Calu3 (cell line): Measurements from ENCODE around the gene DMBX1. TPM values are rescaled to one million over a fixed set of nuclear protein-coding genes. Genes with fewer than 3 reads are reported as not detected.

Experiments
- BruUV-seq: library from RNA; stranded (reverse); fragments of 400-500 nt; replicated peaks from 2 replicates; lab custom pipeline; 2021; lab: Mats Ljungman, UMichigan
- CTCF ChIA-PET: fragments of 300-600 bp; sonication (Branson Sonifier 250); formaldehyde crosslinking; loops from one replicate; lab custom pipeline; 2022; ENCODE audit warnings: antibody characterized with exemption; lab: Charles Lee
- DNase-seq: peaks from one replicate; pipeline ENCODE4 v3.0.0; 2022
- H3K27ac Mint-ChIP-seq: one replicate; pipeline ENCODE4 v1.8.0; 2022; ENCODE audit warnings: mixed read lengths; ENCODE audit not compliant: unreplicated experiment
- H3K27me3 Mint-ChIP-seq: one replicate; pipeline ENCODE4 v1.8.0; 2022; ENCODE audit warnings: mixed read lengths; ENCODE audit not compliant: unreplicated experiment
- H3K36me3 Mint-ChIP-seq: one replicate; pipeline ENCODE4 v1.8.0; 2022; ENCODE audit warnings: mild to moderate bottlenecking, moderate library complexity, mixed read lengths; ENCODE audit not compliant: insufficient read depth, unreplicated experiment
- H3K4me1 Mint-ChIP-seq: one replicate; pipeline ENCODE4 v1.8.0; 2022; ENCODE audit warnings: mild to moderate bottlenecking, low read depth, mixed read lengths; ENCODE audit not compliant: unreplicated experiment
- H3K4me3 Mint-ChIP-seq: one replicate; pipeline ENCODE4 v1.8.0; 2022; ENCODE audit warnings: mild to moderate bottlenecking, low read depth, moderate library complexity, mixed read lengths; ENCODE audit not compliant: unreplicated experiment
- H3K9me3 Mint-ChIP-seq: one replicate; pipeline ENCODE4 v1.8.0; 2022; ENCODE audit warnings: low read depth, mixed read lengths; ENCODE audit not compliant: unreplicated experiment
- intact Hi-C: fragments of 100-400 bp; cut with micrococcal nuclease; formaldehyde crosslinking; loops from one replicate; pipeline ENCODE4 v1.10.0; 2022; ENCODE audit not compliant: unreplicated experiment
- total RNA-seq: library from RNA; stranded (reverse); gene quantifications from 2 replicates; pipeline ENCODE4 v1.2.3, GENCODE V29; 2022
- TF ChIP-seq, protein P1 (sequence below): fragments of 200-600 bp; IDR thresholded peaks from one replicate; pipeline ENCODE4 v1.8.0; 2022; ENCODE audit warnings: antibody characterized with exemption; ENCODE audit not compliant: unreplicated experiment

DMBX1 gene
- total RNA-seq, 1 experiment from 2014 or later, result 2.3 TPM

DNA sequence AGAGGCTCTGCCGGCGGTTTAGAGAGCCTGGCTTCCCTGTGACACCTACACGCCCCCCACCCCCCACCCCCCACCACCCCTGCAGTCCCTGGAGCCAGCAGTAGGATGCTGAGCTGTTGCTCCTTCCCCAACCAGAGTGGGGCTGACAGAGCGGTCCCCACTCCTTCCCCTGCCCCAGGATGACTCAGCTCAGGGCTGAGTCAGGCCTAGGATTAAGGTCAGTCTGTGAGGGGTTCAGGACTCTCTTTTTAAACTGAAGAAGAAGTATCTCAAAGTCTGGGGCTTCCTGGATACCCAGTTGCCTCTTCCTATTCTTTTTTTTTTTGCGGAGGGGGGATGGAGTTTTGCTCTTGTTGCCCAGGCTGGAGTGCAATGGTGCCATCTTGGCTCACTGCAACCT lies 19.1 kb downstream of the DMBX1 start:
- TF ChIP-seq, protein P1, sequence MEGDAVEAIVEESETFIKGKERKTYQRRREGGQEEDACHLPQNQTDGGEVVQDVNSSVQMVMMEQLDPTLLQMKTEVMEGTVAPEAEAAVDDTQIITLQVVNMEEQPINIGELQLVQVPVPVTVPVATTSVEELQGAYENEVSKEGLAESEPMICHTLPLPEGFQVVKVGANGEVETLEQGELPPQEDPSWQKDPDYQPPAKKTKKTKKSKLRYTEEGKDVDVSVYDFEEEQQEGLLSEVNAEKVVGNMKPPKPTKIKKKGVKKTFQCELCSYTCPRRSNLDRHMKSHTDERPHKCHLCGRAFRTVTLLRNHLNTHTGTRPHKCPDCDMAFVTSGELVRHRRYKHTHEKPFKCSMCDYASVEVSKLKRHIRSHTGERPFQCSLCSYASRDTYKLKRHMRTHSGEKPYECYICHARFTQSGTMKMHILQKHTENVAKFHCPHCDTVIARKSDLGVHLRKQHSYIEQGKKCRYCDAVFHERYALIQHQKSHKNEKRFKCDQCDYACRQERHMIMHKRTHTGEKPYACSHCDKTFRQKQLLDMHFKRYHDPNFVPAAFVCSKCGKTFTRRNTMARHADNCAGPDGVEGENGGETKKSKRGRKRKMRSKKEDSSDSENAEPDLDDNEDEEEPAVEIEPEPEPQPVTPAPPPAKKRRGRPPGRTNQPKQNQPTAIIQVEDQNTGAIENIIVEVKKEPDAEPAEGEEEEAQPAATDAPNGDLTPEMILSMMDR, result no peak
- intact Hi-C loops, result no loop called here
- DNase-seq, result no peak
- Mint-ChIP-seq H3K36me3 (no peaks in the 10 kb centered on the region), H3K9me3 (no peaks in the 10 kb centered on the region), H3K27ac (no peak overlapping the region), H3K4me3 (no peak overlapping the region), H3K27me3 (peaks cover under 1% of the 10 kb centered on the region), H3K4me1 (no peaks in the 10 kb centered on the region)
- CTCF ChIA-PET, result interaction anchor here (1.1 kb wide), 1 partner anchor 8 kb away, joined by 6 read pairs; no protein-coding TSS in a partner anchor
- BruUV-seq, result no TSS peak

DNA sequence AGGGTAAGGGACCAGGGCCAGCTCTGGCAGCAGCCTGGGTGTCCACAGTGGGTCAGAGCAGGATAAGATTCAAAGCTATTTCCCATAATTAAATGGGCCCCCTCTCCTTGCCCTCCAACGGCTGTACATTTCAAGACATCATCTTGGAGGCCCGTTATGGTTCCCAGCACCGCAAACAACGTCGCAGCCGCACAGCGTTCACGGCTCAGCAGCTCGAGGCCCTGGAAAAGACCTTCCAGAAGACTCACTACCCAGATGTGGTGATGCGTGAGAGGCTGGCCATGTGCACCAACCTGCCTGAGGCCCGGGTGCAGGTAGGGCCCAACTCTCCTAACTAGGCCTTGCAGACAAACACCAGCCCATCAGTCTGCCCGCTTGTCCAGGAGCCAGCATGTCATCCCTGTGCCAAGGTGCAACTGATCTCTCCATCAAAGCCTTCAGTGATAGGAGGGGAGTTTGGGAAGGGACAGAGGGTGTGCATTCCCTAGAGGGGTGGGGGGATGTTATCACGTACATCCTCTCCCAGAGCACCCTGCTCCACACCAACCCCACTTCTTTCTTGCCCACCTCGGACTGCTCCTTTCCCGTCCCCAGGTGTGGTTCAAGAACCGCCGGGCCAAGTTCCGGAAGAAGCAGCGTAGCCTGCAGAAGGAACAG lies 20.8 kb downstream of the DMBX1 start:
- CTCF ChIA-PET, result no interaction called here
- Mint-ChIP-seq H3K4me1 (peaks cover 2% of the 10 kb centered on the region), H3K36me3 (no peaks in the 10 kb centered on the region), H3K9me3 (no peaks in the 10 kb centered on the region), H3K27me3 (no peaks in the 10 kb centered on the region), H3K4me3 (no peak overlapping the region), H3K27ac (no peak overlapping the region)
- DNase-seq, result no peak
- intact Hi-C loops, result no loop called here
- no TSS peak for BruUV-seq
- TF ChIP-seq, protein P1, result no peak

DNA sequence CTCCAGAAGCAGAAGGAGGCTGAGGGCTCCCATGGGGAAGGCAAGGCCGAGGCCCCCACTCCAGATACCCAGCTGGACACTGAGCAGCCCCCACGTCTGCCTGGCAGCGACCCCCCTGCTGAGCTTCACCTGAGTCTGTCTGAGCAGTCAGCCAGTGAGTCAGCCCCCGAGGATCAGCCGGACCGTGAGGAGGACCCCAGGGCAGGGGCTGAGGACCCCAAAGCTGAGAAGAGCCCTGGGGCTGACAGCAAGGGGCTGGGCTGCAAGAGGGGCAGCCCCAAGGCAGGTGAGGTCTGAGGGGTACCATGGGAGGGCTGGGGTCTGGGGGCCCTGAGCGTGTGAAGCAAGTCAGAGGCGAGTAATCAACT lies 21.3 kb downstream of the DMBX1 start:
- H3K9me3 Mint-ChIP-seq, result no peaks in the 10 kb centered on the region
- CTCF ChIA-PET, result no interaction called here
- no peak overlapping the region for H3K4me3 Mint-ChIP-seq
- no peaks in the 10 kb centered on the region for H3K27me3 Mint-ChIP-seq
- TF ChIP-seq, protein P1, result no peak
- no TSS peak for BruUV-seq
- no peak for DNase-seq
- H3K4me1 Mint-ChIP-seq, result peaks cover 8% of the 10 kb centered on the region
- H3K36me3 Mint-ChIP-seq, result no peaks in the 10 kb centered on the region
- no peak overlapping the region for H3K27ac Mint-ChIP-seq
- intact Hi-C loops, result no loop called here

DNA sequence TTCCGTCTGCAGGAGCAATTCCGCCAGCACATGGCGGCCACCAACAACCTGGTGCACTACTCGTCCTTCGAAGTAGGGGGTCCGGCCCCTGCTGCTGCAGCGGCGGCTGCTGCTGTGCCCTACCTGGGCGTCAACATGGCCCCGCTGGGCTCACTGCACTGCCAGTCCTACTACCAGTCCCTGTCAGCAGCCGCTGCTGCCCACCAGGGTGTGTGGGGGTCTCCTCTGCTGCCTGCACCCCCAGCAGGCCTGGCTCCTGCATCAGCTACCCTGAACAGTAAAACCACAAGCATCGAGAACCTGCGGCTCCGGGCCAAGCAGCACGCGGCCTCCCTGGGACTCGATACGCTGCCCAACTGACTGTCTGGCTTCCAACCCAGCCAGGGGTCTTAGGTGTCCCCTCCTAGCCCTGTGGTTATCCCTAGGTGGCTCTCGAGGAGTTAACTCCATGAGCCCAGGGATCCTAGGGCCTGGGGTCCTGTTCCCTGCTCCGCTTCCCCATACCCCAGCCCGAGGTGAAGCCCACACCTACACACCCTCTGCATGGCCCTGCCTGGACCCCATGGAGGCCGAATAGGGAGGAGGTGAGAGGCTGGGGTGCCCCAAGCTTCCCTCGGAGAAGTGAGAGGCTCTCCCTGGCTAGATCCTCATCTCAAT lies 22.6 kb downstream of the DMBX1 start:
- intact Hi-C loops, result no loop called here
- H3K4me3 Mint-ChIP-seq, result no peak overlapping the region
- CTCF ChIA-PET, result interaction anchor here (0.6 kb wide), 1 partner anchor 17 kb away, joined by 3 read pairs; no protein-coding TSS in a partner anchor
- H3K27ac Mint-ChIP-seq, result no peak overlapping the region
- H3K27me3 Mint-ChIP-seq, result no peaks in the 10 kb centered on the region
- no peaks in the 10 kb centered on the region for H3K9me3 Mint-ChIP-seq
- DNase-seq, result no peak
- H3K4me1 Mint-ChIP-seq, result peaks cover 20% of the 10 kb centered on the region
- no TSS peak for BruUV-seq
- H3K36me3 Mint-ChIP-seq, result peaks cover 1% of the 10 kb centered on the region
- TF ChIP-seq, protein P1, result no peak
